ENCODE measurements around the gene CACNA2D2. TPM values are rescaled to one million over a fixed set of nuclear protein-coding genes. Genes with fewer than 3 reads are reported as not detected.

Gene CACNA2D2
- total and polyA plus RNA-seq, 2 of the 13 experiments (the other 11 are each of a cell fraction or from before 2014, with no cell fraction given) = not detected

DNA sequence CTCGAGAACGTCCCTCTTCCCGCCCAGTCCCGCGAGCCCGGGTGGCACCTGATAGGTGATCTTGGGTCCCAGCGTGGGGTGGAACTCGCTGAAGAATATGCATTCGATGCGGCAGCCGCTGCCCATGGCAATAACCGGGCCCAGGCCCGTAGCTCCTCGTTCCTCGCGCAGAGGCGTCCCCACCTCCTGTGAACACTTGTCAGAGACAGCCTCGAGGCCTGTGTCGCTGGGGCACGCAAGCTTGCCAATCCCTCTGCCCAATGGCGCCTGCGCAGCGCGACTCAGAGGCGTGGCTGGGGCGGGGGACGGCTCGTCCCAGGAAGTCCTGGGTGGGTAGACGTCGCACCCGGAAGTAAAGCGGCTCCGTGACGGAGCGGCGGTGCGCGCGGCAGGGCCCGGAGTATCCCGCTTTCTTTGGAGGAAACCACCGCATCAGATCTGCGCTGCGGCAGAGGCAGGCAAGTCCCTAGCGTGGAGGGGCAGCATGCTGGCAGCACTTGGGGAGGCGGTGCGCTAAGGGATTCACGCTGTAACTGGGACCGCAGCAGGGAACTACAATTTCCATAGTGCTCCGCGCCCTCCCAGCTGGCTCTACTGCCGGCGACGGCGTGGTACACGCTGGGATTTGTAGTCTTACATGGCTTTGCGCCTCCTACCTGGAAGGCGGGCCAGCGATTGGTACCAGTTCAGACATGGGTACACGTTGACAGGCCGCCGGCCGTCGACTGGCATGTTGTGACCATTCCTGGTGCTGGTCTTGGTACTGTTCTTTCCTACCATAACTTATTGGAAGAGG lies 152.7 kb downstream of the CACNA2D2 start, which contains the start of the genes CYB561D2 and NPRL2 (continued):
- TF ChIP-seq ZNF609 (CRISPR knock-in tag; IDR thresholded peaks at IDR 0.05; ENCODE audit: borderline replicate concordance) (peak; percentile 64; the same call in 1 of the 2 replicates), KLF6 (CRISPR knock-in tag; IDR thresholded peaks at IDR 0.05) (peak; percentile 97), DNMT3B (CRISPR knock-in tag; conservative IDR thresholded peaks at IDR 0.05) (0 out of 2 replicates have a peak, but pooled peaks have one; percentile 32), ZNF350 (CRISPR knock-in tag; IDR thresholded peaks at IDR 0.05; ENCODE audit: borderline replicate concordance, low read depth) (peak; percentile 98), RAD51 (IDR thresholded peaks at IDR 0.05; ENCODE audit: borderline replicate concordance) (no peak), KDM6A (CRISPR knock-in tag; IDR thresholded peaks at IDR 0.05; ENCODE audit: low read depth) (peak; percentile 35; the same call in 1 of the 2 replicates), ZNF101 (CRISPR knock-in tag; IDR thresholded peaks at IDR 0.05; ENCODE audit: borderline replicate concordance, low read depth) (0 out of 2 replicates have a peak, but pooled peaks have one; percentile 60), CREB3 (CRISPR knock-in tag; IDR thresholded peaks at IDR 0.05) (peak; percentile 96; the same call in 1 of the 2 replicates), ZNF484 (CRISPR knock-in tag; IDR thresholded peaks at IDR 0.05; ENCODE audit: borderline replicate concordance, low read depth) (0 out of 2 replicates have a peak, but pooled peaks have one; percentile 92), TAF15 (IDR thresholded peaks at IDR 0.05; ENCODE audit: low read depth, low read length, poor library complexity, severe bottlenecking) (no peak), ZC3H13 (CRISPR knock-in tag; IDR thresholded peaks at IDR 0.05) (peak; percentile 89)
- TF ChIP-seq, protein P1, sequence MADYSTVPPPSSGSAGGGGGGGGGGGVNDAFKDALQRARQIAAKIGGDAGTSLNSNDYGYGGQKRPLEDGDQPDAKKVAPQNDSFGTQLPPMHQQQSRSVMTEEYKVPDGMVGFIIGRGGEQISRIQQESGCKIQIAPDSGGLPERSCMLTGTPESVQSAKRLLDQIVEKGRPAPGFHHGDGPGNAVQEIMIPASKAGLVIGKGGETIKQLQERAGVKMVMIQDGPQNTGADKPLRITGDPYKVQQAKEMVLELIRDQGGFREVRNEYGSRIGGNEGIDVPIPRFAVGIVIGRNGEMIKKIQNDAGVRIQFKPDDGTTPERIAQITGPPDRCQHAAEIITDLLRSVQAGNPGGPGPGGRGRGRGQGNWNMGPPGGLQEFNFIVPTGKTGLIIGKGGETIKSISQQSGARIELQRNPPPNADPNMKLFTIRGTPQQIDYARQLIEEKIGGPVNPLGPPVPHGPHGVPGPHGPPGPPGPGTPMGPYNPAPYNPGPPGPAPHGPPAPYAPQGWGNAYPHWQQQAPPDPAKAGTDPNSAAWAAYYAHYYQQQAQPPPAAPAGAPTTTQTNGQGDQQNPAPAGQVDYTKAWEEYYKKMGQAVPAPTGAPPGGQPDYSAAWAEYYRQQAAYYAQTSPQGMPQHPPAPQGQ (CRISPR knock-in tag; IDR thresholded peaks at IDR 0.05; ENCODE audit: borderline replicate concordance) = no peak
- TF ChIP-seq, protein P2, sequence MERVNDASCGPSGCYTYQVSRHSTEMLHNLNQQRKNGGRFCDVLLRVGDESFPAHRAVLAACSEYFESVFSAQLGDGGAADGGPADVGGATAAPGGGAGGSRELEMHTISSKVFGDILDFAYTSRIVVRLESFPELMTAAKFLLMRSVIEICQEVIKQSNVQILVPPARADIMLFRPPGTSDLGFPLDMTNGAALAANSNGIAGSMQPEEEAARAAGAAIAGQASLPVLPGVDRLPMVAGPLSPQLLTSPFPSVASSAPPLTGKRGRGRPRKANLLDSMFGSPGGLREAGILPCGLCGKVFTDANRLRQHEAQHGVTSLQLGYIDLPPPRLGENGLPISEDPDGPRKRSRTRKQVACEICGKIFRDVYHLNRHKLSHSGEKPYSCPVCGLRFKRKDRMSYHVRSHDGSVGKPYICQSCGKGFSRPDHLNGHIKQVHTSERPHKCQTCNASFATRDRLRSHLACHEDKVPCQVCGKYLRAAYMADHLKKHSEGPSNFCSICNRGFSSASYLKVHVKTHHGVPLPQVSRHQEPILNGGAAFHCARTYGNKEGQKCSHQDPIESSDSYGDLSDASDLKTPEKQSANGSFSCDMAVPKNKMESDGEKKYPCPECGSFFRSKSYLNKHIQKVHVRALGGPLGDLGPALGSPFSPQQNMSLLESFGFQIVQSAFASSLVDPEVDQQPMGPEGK (CRISPR knock-in tag; IDR thresholded peaks at IDR 0.05) = peak; percentile 47; the same call in 1 of the 2 replicates

All from HepG2 (cell line).